HepG2 (cell line): ENCODE results near the gene ALDH7A1.

Source experiments
- ELK4 ChIP-seq: sonication (generic); formaldehyde crosslinking; IDR thresholded peaks from 2 replicates; pipeline ENCODE4 v1.9.0; 2021; ENCODE audit warnings: missing genetic modification reagents, borderline replicate concordance
- ESRRA ChIP-seq: sonication (generic); formaldehyde crosslinking; IDR thresholded peaks from 2 replicates; pipeline ENCODE4 v1.5.1; 2020; ENCODE audit warnings: mild to moderate bottlenecking, low read depth, missing genetic modification reagents
- EZH2 ChIP-seq: conservative IDR thresholded peaks from 2 replicates; pipeline ENCODE4 v1.6.1; 2012; ENCODE audit warnings: mild to moderate bottlenecking, low read depth, low read length, moderate library complexity
- GLI4 ChIP-seq: sonication (generic); formaldehyde crosslinking; IDR thresholded peaks from 2 replicates; pipeline ENCODE4 v1.5.1; 2020; ENCODE audit warnings: missing genetic modification reagents, mild to moderate bottlenecking, moderate library complexity, borderline replicate concordance
- HNRNPLL ChIP-seq: fragments of 200-400 bp; formaldehyde crosslinking; IDR thresholded peaks from 2 replicates; pipeline ENCODE4 v1.6.1; 2017; ENCODE audit warnings: mild to moderate bottlenecking, low read depth, low read length; ENCODE audit not compliant: poor library complexity, severe bottlenecking
- MTA3 ChIP-seq: sonication (generic); formaldehyde crosslinking; IDR thresholded peaks from 2 replicates; pipeline ENCODE4 v1.4.0; 2020; ENCODE audit warnings: missing genetic modification reagents
- NFYB ChIP-seq: sonication (generic); formaldehyde crosslinking; IDR thresholded peaks from 2 replicates; pipeline ENCODE4 v1.4.0; 2020; ENCODE audit warnings: missing genetic modification reagents
- TARDBP ChIP-seq: sonication (generic); formaldehyde crosslinking; IDR thresholded peaks from 2 replicates; pipeline ENCODE4 v1.8.0; 2022; ENCODE audit warnings: mild to moderate bottlenecking, missing genetic modification reagents
- TBX3 ChIP-seq: fragments of 450-650 bp; IDR thresholded peaks from 2 replicates; pipeline ENCODE4 v1.6.1; 2017; ENCODE audit warnings: antibody characterized with exemption, mild to moderate bottlenecking, inconsistent platforms, borderline replicate concordance
- TF ChIP-seq, protein P1 (sequence below): sonication (generic); formaldehyde crosslinking; IDR thresholded peaks from 2 replicates; pipeline ENCODE4 v1.5.0; 2020; ENCODE audit warnings: missing genetic modification reagents, mild to moderate bottlenecking, borderline replicate concordance
- TF ChIP-seq, protein P2 (sequence below): sonication (generic); formaldehyde crosslinking; IDR thresholded peaks from 2 replicates; pipeline ENCODE4 v1.5.0; 2020; ENCODE audit warnings: mild to moderate bottlenecking, missing genetic modification reagents, moderate library complexity

GRCh38 chr5:126481243-126481642 lies 113.8 kb downstream of the ALDH7A1 start:
- no peak for TF ChIP-seq TARDBP (CRISPR knock-in tag)
- TF ChIP-seq MTA3: no peak
- no peak for TF ChIP-seq HNRNPLL
- no peak for TF ChIP-seq NFYB
- TF ChIP-seq GLI4 (CRISPR knock-in tag): no peak
- no peak for TF ChIP-seq EZH2
- TF ChIP-seq TBX3: no peak
- no peak for TF ChIP-seq ESRRA
- TF ChIP-seq ELK4 (CRISPR knock-in tag): no peak
- TF ChIP-seq, protein P1, sequence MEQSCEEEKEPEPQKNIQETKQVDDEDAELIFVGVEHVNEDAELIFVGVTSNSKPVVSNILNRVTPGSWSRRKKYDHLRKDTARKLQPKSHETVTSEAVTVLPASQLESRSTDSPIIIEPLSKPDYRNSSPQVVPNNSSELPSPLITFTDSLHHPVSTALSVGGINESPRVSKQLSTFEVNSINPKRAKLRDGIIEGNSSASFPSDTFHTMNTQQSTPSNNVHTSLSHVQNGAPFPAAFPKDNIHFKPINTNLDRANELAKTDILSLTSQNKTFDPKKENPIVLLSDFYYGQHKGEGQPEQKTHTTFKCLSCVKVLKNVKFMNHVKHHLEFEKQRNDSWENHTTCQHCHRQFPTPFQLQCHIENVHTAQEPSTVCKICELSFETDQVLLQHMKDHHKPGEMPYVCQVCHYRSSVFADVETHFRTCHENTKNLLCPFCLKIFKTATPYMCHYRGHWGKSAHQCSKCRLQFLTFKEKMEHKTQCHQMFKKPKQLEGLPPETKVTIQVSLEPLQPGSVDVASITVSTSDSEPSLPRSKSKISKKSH (CRISPR knock-in tag): no peak
- TF ChIP-seq, protein P2, sequence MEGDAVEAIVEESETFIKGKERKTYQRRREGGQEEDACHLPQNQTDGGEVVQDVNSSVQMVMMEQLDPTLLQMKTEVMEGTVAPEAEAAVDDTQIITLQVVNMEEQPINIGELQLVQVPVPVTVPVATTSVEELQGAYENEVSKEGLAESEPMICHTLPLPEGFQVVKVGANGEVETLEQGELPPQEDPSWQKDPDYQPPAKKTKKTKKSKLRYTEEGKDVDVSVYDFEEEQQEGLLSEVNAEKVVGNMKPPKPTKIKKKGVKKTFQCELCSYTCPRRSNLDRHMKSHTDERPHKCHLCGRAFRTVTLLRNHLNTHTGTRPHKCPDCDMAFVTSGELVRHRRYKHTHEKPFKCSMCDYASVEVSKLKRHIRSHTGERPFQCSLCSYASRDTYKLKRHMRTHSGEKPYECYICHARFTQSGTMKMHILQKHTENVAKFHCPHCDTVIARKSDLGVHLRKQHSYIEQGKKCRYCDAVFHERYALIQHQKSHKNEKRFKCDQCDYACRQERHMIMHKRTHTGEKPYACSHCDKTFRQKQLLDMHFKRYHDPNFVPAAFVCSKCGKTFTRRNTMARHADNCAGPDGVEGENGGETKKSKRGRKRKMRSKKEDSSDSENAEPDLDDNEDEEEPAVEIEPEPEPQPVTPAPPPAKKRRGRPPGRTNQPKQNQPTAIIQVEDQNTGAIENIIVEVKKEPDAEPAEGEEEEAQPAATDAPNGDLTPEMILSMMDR (CRISPR knock-in tag): no peak
